ENCODE results near the gene ZNF354C. TPM values are rescaled to one million over a fixed set of nuclear protein-coding genes. Genes with fewer than 3 reads are reported as not detected.

ZNF354C gene
- total and polyA plus RNA-seq, 9 of the 15 experiments (the other 6 are each of a cell fraction or from before 2014, with no cell fraction given), result 0.01 to 0.08 (median 0.03) TPM; not detected in 1

DNA sequence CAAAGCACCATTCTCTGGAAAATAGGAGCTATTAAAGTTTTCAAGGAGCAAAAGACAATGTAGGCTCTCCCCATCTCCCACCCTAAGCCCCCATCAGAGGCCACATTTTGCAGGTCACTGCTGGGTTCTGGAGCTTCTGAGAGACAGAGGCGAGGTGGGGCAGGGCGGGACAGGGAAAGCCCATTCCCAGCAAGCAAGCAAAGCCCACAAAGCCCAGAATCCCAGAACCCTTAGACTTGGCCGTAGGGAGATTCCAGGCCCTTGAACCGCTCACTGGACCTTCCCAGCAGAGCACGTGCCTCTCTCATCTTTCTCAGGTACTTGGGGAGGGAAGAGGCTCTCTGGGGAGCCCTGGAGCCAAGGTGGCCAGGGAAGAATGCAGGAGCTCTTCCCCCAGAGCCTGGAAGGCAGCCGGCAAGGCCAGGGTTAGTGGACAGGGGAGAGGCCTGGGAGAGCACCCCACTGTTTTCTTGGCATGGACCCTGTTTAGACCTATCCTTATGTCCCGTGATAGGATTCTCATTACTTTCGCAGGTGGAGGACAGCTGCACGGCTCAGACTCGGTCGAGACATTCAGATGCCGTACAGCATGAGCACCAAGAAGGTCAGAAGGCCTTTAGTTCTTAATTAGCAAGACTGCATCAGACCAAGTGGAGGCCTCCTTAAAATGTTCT is 52.4 kb downstream of the ZNF354C start:
- H3K4me3 ChIP-seq, result no peak overlapping the region
- ATAC-seq (no peak), FAIRE-seq (no peak), DNase-seq (ENCODE audit: extremely low read depth in 1 of 4, low spot score in 3 of 4) (no peak)
- H3K9ac ChIP-seq (ENCODE audit: insufficient read depth in 1 of 2, low read depth in 2 of 2, low read length in 2 of 2), result no peak overlapping the region
- no peaks in the 10 kb centered on the region for H3K79me2 ChIP-seq (ENCODE audit: control insufficient read depth, insufficient read depth, low read length)
- TF ChIP-seq HEY1 (CRISPR knock-in tag; IDR thresholded peaks at IDR 0.05; ENCODE audit: borderline replicate concordance), result no peak
- no peak for TF ChIP-seq SNRNP70 (optimal IDR thresholded peaks at IDR 0.05; ENCODE audit: low read depth, low read length)
- no peak for TF ChIP-seq PTTG1 (tag; IDR thresholded peaks at IDR 0.05; ENCODE audit: low read depth)
- TF ChIP-seq, protein P1, sequence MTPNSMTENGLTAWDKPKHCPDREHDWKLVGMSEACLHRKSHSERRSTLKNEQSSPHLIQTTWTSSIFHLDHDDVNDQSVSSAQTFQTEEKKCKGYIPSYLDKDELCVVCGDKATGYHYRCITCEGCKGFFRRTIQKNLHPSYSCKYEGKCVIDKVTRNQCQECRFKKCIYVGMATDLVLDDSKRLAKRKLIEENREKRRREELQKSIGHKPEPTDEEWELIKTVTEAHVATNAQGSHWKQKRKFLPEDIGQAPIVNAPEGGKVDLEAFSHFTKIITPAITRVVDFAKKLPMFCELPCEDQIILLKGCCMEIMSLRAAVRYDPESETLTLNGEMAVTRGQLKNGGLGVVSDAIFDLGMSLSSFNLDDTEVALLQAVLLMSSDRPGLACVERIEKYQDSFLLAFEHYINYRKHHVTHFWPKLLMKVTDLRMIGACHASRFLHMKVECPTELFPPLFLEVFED (CRISPR knock-in tag; conservative IDR thresholded peaks at IDR 0.05), result no peak
- TF ChIP-seq ZBED1 (IDR thresholded peaks at IDR 0.05), result no peak
- no peak for TF ChIP-seq ZNF444 (CRISPR knock-in tag; IDR thresholded peaks at IDR 0.05)
- no peak for TF ChIP-seq ZNF24 (IDR thresholded peaks at IDR 0.05)
- TF ChIP-seq ZFPM2 (CRISPR knock-in tag; IDR thresholded peaks at IDR 0.05), result no peak
- TF ChIP-seq GATAD2A (IDR thresholded peaks at IDR 0.05), result no peak
- TF ChIP-seq NBN (IDR thresholded peaks at IDR 0.05; ENCODE audit: low read depth), result no peak
- no peak for TF ChIP-seq NCOA1 (IDR thresholded peaks at IDR 0.05; ENCODE audit: low read depth)
- TF ChIP-seq CCAR2 (IDR thresholded peaks at IDR 0.05; ENCODE audit: low read depth, low read length), result no peak
- TF ChIP-seq, protein P2, sequence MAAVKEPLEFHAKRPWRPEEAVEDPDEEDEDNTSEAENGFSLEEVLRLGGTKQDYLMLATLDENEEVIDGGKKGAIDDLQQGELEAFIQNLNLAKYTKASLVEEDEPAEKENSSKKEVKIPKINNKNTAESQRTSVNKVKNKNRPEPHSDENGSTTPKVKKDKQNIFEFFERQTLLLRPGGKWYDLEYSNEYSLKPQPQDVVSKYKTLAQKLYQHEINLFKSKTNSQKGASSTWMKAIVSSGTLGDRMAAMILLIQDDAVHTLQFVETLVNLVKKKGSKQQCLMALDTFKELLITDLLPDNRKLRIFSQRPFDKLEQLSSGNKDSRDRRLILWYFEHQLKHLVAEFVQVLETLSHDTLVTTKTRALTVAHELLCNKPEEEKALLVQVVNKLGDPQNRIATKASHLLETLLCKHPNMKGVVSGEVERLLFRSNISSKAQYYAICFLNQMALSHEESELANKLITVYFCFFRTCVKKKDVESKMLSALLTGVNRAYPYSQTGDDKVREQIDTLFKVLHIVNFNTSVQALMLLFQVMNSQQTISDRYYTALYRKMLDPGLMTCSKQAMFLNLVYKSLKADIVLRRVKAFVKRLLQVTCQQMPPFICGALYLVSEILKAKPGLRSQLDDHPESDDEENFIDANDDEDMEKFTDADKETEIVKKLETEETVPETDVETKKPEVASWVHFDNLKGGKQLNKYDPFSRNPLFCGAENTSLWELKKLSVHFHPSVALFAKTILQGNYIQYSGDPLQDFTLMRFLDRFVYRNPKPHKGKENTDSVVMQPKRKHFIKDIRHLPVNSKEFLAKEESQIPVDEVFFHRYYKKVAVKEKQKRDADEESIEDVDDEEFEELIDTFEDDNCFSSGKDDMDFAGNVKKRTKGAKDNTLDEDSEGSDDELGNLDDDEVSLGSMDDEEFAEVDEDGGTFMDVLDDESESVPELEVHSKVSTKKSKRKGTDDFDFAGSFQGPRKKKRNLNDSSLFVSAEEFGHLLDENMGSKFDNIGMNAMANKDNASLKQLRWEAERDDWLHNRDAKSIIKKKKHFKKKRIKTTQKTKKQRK (IDR thresholded peaks at IDR 0.05; ENCODE audit: borderline replicate concordance, low read depth, low read length), result no peak
- no peak for TF ChIP-seq MBD2 (IDR thresholded peaks at IDR 0.05; ENCODE audit: borderline replicate concordance, low read depth)
- no peak for TF ChIP-seq ZFP30 (CRISPR knock-in tag; IDR thresholded peaks at IDR 0.05; ENCODE audit: borderline replicate concordance)
- no peak for TF ChIP-seq FOXA1 (IDR thresholded peaks at IDR 0.05; ENCODE audit: borderline replicate concordance)
- no peak for TF ChIP-seq FIP1L1 (IDR thresholded peaks at IDR 0.05; ENCODE audit: low read depth, low read length, poor library complexity, severe bottlenecking)
- H3K27ac ChIP-seq (ENCODE audit: extremely low read depth, low read depth, low read length), result no peak overlapping the region
- in situ Hi-C loops (cut with MboI), result no loop called here
- 0% methylated on average over 9 of the region's 12 CpGs for WGBS (ENCODE audit: insufficient coverage, low coverage, missing lambda C conversion rate)
- no peaks in the 10 kb centered on the region for H4K20me1 ChIP-seq (replicated peaks; ENCODE audit: control insufficient read depth, insufficient read depth, low read length)
- POLR2A ChIA-PET, result no interaction called here
- no peak overlapping the region for H2AFZ ChIP-seq (ENCODE audit: low read depth, low read length)
- H3K9me1 ChIP-seq (ENCODE audit: control insufficient read depth, insufficient read depth, low read length), result no peaks in the 10 kb centered on the region
- peaks cover 0 to 21% of the 10 kb centered on the region in 2 experiments; a peak in 2 of 5 replicates for H3K27me3 ChIP-seq (ENCODE audit: control insufficient read depth in 2 of 2, insufficient read depth in 2 of 2, low read length in 2 of 2)
- no peaks in the 10 kb centered on the region for H3K9me3 ChIP-seq (replicated peaks; ENCODE audit: control insufficient read depth, insufficient read depth, low read depth, low read length)
- no TSS peak for BruUV-seq (replicated peaks)
- intact Hi-C loops (cut with micrococcal nuclease), result no loop called here
- H3K4me2 ChIP-seq (ENCODE audit: insufficient read depth, low read length), result no peak overlapping the region
- no peaks in the 10 kb centered on the region for H3K4me1 ChIP-seq (replicated peaks in 1 of 2; ENCODE audit: control insufficient read depth in 2 of 2, insufficient read depth in 2 of 2, low read length in 2 of 2)
- H3K36me3 ChIP-seq (ENCODE audit: control insufficient read depth, insufficient read depth, low read length), result no peaks in the 10 kb centered on the region
- CTCF ChIA-PET (ENCODE audit: low intra/inter-chr PET ratio), result no interaction called here
